GM03348 (cell line): ENCODE results near the gene USP31.
A peak's percentile ranks its signal among the peaks of the same experiment; 100 is the strongest.
"Not testable (repeated sequence)": the region's sequence is repeated elsewhere in the genome, so short reads cannot be mapped to it uniquely, and the experiment has no call there.

ENCODE experiments used
- DNase-seq: peaks from one replicate; pipeline ENCODE4 v3.0.0; 2012; ENCODE audit warnings: low spot score

Gene USP31

DNA sequence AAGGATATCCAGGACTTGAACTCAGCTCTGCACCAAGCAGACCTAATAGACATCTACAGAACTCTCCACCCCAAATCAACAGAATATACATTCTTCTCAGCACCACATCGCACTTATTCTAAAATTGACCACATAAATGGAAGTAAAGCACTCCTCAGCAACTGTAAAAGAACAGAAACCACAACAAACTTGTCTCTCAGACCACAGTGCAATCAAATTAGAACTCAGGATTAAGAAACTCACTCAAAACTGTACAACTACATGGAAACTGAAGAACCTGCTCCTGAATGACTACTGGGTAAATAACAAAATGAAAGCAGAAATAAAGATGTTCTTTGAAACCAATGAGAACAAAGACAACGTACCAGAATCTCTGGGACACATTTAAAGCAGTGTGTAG is 52.8 kb downstream of the USP31 start:
- DNase-seq: not testable (repeated sequence)

DNA sequence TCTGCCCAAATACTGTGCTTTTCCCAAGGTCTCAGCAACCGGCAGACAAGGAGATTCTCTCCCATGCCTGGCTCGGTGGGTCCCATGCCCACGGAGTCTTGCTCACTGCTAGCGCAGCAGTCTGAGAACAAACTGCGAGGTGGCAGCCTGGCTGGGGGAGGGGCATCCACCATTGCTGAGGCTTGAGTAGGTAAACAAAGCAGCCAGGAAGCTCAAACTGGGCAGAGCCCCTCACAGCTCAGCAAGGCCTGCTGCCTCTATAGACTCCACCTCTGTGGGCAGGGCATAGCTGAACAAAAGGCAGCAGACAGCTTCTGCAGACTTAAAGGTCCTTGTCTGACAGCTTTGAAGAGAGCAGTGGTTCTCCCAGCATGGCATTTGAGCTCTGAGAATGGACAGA is 55.1 kb downstream of the USP31 start:
- DNase-seq: not testable (repeated sequence)

- no peak for DNase-seq
Observed at GRCh38 chr16:23092801-23093117, 56.5 kb downstream of the USP31 start.

DNA sequence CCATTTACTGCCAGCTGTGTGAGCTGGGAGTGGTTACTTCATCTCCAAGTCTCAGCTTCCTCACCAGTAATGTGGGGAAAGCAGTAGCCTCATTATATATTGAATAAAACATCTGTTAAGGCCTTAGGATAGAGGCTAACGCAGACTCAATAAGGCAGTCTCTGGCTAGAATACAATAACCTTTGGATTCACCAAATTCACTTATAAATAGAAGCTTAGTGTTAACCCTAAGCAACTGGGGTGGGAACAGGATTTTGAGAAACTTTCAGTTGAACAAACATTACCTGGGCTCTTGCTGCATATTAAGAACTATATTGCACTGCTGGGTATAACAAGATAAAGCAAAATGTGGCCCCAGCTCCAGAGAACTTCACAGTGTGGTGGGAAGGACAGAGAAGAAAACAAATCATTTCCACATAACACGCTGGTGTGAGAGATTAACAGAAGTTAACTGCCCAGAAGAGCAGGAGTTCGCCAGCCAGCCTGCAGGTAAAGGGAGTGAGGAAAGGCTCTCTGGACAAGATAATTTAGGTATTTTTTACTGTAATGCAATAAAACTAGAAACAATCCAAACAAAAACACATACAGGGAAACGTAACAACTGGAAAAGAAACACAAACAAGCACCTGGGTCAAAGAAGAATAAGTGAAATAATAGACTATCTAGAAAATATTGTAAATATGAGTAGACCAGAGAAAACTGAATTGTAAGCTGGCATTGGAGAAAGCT is 57.0 kb downstream of the USP31 start:
- DNase-seq: no peak

- DNase-seq: no peak
Observed at GRCh38 chr16:23089111-23089510, 60.1 kb downstream of the USP31 start.

DNA sequence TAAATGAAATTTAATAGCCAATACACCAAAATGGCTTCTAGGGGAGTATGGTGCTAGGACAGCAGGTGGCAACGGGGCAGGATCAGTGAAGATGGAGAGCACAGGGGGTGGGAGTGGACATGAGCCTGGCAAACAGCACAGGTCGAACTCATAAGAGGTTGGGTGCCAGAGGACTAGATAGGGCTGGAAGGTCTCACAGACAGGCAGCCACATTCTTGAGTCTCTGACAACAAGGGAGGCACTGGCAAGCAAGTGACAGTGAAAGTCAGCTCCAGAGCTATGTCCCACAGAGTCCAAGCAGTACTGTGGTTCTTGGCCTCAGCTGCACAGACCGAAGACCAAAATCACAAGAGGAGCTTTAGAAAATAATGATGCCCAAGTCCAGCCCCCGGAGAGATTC is 61.2 kb downstream of the USP31 start:
- DNase-seq: no peak

DNA sequence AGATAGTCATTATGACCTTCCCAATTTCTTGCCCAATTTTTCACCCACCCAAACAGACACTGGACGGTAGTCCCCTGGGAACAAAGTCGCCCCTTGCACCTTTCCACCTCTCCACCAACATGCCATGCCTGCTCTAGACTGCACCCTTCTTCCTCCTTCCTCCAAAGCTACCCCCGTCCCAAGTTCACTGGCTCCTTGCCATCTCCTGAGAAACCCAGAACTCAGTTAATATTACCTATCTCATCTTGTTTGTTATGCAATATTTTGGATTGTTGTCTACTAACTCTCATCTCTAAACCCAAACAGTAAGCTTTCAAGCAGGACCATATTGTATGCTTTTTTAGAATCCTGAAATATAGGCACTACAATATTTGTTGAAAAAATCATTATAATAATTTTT is 63.3 kb downstream of the USP31 start:
- no peak for DNase-seq

- DNase-seq: no peak
Observed at GRCh38 chr16:23082161-23082788, 67.0 kb downstream of the USP31 start.

DNA sequence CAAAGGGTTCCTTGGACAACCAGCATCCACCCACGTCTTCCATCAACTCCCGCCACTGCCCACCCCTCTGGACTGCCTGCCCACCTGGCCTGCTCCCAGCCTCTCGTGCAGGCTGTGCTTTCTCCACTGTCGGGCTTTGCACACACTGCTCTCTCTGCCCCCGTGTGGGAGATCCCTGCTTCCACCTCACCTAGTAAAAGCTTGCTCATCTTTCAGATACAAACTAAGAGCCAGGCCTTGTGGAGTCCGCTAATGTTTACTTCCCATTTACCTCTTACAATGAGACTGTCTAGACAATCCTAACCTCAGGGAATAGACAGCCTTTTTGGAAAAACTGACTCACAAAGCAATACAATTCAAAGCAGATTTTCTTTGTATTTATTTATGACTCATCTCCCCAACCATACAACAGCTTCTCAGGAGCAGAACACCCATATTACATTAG is 67.6 kb downstream of the USP31 start:
- peak; percentile 73 for DNase-seq

- no peak for DNase-seq
Observed at GRCh38 chr16:23080747-23081146, 68.5 kb downstream of the USP31 start.

- no peak for DNase-seq
Observed at GRCh38 chr16:23080329-23080728, 68.9 kb downstream of the USP31 start.

- no peak for DNase-seq
Observed at GRCh38 chr16:23079675-23080301, 69.5 kb downstream of the USP31 start.

GRCh38 chr16:23074423-23074822 is 74.8 kb downstream of the USP31 start:
- DNase-seq: no peak

- DNase-seq: peak; percentile 22
Observed at GRCh38 chr16:23072769-23073549, 76.3 kb downstream of the USP31 start.

- DNase-seq: peak; percentile 64
Observed at GRCh38 chr16:23072084-23072599, 77.1 kb downstream of the USP31 start.

DNA sequence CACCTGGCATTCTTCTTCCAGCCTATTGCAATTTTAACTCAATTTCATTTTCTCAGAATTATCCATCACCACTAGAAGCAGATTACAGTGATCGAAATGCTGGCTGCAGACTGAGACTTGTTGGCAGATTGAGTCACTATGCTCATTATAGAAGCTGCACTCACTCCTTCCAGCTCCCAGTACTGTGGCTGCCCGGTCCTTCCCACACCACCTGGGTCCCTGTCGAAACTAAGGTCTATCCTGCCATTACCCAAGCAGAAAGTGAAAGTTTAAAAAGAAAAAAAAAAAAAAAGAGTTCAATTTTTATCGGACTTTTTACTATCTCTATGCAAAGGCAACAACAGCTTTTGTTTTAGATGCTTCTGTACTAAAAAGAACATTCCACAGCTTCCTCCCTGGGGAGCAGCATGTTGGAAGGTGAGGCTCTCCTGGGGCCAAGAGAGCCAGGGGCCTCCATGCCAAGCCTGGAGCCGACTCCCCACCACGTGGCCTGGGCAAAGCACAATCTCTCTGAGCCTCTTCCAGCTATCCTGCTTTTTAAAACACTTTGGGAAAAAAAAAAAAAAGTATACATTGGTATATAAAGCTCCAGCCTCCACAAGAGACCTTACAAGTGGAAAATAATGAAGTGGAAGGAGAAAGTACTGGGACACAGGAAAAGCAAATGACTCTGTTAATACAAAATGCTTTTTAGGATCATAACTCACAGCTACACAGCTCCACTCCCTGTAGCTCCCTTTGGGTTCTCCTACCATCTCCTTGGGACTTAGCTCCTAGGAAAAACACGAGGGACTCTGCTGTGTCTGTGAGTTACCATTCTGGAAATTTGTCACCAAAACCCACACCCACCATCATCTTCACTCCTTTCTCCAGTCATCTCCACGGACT is 77.8 kb downstream of the USP31 start:
- peak; percentile 61 for DNase-seq

DNA sequence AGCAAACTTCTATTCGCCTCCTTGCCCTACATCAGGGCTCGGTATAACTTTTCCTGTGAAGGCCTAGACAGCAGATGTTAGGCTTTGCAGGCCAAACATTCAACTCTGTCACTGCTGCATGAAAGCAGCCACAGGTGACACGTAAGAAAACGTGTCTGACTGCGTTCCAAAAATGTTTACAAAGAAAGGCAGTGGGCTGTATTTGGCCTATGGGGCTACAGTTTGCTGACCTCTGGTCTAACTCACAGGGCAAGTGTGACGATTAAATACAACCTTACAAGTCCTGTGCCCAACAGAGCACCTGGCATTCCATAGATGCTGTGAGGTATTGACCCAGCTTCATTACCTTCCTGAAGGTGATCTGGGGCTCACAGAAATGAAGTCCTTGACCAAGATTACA is 79.4 kb downstream of the USP31 start:
- DNase-seq: no peak

DNA sequence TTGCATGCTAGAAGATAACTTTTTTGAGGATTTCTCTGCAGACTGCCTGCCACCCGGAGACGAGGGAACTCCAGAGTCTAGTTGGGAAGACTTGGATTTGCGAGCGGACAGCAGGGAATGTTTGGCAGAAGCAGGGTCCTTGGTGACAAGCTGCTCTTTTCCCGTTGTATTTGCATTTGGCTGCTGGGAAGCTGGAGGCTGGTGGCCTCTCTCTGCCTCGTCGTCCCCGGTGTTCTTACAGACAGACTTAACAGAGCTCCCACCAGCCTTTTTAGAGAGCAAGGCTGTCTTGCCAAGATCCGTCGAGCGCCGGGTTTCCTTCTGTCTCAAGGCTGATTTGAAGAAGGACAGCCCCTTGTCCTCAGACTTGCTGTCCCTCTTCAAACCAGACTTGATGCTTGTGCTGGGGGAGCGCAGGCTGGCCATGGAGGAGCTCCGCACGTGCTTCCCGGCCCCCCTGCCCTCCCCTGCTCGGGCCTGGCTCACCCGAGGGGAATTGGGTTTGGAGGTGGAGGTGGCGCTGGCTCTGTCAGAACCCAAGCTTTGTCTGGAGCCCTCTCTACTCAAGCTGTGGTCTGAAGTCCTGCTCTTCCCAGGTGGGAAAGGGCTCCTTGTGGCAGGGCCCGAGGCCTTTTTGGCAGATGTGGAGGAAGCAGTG is 81.0 kb downstream of the USP31 start:
- no peak for DNase-seq

- DNase-seq: no peak
Observed at GRCh38 chr16:23066676-23067075, 82.6 kb downstream of the USP31 start.

DNA sequence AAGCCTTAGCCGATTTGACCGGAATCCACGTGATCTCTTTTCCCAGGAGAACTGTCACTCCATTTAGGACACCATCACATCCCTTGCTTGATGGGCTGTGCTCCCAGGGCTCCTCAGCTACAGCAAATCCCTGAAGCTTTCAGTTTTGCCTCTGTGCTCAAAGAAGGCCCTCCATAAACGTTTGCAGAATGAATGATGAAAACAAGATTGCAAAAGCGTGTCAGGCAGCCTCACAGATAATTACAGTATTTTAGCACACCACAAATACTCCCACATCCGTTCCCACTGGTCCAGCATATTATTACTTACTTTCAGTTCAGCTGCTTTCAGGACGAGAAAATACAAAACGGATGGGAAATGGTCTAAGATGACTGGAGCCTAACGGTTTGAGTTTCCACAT is 84.6 kb downstream of the USP31 start:
- no peak for DNase-seq

- no peak for DNase-seq
Observed at GRCh38 chr16:23062524-23062923, 86.7 kb downstream of the USP31 start.
